Non-pigmented ciliary epithelial cell (primary cell): ENCODE results near the gene LYG1.
"Not testable (repeated sequence)": the region's sequence is repeated elsewhere in the genome, so short reads cannot be mapped to it uniquely, and the experiment has no call there.

Experiments used
- DNase-seq: peaks from one replicate; pipeline ENCODE4 v3.0.0-alpha.2; 2010; ENCODE audit warnings: low read depth

LYG1 gene

DNA sequence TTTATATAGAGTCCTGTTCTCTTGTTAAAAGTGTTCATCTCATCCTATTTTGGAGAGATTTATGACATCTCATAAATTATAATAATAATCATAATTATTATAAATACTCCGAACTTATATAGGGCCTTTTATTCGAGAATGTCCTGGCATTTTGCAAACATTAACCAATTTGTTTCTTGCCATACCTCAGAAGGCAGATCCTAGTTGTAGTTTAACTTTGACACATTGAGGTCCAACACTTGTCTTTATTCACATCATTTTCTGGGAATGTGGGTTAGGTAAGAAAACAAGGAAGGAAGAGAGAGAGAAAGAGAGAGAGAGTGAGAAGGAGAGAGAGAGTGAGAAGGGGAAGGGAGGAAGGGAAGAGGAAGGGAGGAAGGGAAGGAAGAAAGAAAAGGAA lies at the start of gene LYG1:
Gene LYG1 (minus strand): TSS at position 101 of the 400 bp plus-strand sequence. CDS start 5,527 bp downstream, outside the sequence.
- not testable (repeated sequence) for DNase-seq

DNA sequence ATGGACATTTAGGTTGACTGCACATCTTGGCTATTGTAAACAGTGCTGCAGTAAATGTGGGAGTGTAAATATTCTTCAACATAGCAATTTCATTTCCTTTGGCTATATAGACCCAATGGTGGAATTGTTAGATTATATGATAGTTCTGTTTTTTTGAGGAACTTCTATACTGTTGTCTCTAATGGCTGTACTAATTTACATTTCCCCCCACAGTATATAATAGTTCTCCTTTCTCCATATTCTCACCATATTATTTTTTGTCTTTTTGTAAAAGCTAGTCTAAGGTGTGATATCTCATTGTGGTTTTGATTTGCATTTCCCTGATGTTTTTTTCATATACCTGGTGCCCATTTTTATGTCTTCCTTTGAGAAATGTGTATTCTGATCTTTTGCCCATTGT lies 49.2 kb upstream of the LYG1 start:
- DNase-seq = no peak

DNA sequence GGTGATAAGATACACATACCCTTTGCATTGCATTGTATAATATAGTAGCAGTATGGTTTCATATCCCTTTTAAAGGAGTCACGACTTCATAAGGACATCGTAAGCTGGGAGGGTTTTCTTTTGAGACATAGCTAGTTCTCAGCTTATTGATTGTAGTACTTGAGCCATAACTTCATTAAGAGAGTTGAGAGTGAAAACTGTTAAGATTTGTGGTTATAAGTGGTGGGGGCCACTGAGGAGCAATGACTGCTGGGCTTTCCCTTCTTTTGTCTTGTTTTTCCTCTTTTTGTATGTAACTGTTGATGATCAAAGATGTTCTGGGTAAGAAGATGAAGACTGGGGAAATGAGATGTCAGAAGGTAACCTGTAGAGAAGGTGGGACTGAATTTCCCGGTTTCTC lies 47.2 kb upstream of the LYG1 start:
- no peak for DNase-seq

DNA sequence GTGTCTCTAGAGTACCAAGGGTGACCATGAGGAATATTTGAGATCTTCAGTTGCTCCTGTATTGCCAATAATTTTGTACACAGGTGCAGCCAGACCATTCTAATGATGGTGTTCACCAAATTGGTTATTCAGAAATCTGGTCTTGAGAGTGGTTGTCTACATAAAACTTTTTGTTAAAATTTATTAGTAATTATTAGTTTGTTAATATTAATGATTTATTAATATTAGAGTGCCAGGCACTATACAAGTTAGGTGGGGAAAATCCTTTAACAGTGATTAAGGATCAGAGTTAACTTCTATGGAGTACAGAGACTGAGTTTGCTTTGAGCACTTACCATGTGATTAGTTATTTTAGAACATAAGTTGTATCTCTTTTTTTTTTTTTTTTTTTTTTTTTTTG lies 45.2 kb upstream of the LYG1 start:
- DNase-seq = no peak

DNA sequence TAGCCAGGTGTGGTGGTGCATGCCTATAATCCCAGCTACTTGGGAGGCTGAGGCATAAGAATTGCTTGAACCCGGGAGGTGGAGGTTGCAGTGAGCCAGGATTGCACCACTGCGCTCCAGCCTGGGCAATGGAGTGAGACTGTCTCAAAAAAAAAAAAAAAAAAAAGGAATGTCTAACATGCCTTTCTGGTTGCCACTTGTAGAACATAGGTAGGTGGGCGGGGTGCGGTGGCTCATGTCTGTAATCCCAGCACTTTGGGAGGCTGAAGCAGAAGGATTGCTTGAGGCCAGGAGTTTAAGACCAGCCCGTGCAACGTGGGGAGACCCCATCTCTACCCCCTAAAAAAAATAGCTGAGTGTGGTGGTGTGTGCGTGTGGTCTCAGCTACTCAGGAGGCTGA lies 44.4 kb upstream of the LYG1 start:
- DNase-seq = not testable (repeated sequence)

DNA sequence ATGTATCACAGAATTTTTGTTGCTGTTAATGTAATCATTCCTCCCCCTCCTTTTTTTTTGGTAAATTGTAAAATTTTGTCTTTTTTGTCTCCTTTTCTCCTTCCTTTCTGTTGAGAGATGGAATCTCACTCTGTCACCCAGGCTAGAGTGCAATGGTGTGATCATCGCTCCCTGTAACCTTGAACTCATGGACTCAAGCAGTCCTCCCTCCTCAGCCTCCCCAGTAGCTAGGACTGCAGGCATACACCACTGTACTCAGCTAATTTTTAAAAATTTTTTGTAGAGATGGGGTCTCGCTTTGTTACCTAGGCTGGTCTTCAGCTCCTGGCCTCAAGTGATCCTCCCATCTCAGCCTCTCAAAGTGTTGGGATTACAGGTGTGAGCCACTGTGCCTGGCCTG lies 41.5 kb upstream of the LYG1 start:
- no peak for DNase-seq

GRCh38 chr2:99340669-99341236 lies 39.8 kb upstream of the LYG1 start:
- DNase-seq = no peak

GRCh38 chr2:99338029-99338585 lies 37.1 kb upstream of the LYG1 start:
- no peak for DNase-seq

- peak; percentile 83 for DNase-seq
Observed at GRCh38 chr2:99337113-99338028, 36.4 kb upstream of the LYG1 start, which contains the start of gene EIF5B. EIF5B (plus strand) TSS chr2:99337389; CDS start chr2:99337555, 166 bp downstream.

- DNase-seq = no peak
Observed at GRCh38 chr2:99336804-99337112, 35.8 kb upstream of the LYG1 start.

DNA sequence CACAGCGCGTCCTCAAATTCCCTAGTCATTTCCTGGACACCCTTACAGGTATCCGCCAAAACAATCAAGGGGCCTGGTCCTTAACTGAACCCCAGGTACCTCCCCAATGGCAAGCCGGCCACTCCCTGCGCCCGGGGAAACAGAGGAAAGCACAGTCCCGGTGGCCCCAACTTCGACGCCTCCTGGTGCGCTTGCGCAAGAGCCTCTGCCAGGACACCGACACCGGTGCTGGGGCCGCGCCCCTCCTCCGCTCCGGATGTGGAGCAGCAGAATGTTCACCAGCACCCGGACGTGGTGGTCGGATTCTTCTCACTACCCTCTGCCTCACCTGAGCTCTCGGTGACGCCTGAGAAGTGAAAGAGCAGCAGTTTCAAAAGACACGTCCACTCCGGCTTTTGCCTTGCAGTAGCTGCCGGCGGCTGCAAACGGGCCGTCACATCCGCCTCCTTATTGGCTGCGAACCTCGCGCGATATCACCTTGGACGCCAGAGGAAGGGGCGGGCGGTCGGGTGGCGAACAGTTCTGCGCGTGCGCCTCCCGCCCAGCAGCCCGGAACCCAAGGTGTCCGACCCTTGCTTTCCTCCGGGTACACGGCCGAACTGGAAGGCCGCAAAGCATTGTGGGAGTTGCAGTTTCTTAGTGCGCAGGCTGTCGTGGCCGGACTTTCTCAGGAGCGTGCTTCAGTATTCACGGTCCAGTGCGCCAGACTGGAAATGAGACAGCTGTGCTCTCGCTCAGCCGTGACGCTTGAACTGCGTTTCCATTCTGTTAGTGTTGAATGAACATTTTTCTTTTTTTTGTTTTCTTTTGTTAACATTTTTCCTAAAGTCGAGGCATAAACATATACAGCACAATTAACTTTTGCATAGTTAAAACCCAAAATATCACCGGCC lies 35.2 kb upstream of the LYG1 start, which contains the start of gene TXNDC9:
Gene TXNDC9 (minus strand): TSS at position 423 of the 893 bp plus-strand sequence. CDS start 3,123 bp downstream, outside the sequence.
- DNase-seq = peak; percentile 98

GRCh38 chr2:99325384-99325783 lies 24.4 kb upstream of the LYG1 start:
- DNase-seq = no peak

DNA sequence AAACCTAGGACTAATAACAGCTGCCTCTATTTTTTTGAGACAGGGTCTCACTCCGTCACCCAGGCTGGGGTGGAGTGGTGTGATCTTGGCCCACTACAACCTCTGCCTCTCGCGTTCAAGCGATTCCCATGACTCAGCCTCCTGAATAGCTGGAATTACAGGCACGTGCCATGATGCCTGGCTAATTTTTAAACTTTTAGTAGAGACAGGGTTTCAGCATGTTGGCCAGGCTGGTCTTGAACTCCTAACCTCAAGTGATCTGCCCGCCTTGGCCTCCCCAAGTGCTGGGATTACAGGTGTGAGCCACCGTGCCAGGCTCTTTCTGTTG lies 16.8 kb upstream of the LYG1 start:
- not testable (repeated sequence) for DNase-seq

DNA sequence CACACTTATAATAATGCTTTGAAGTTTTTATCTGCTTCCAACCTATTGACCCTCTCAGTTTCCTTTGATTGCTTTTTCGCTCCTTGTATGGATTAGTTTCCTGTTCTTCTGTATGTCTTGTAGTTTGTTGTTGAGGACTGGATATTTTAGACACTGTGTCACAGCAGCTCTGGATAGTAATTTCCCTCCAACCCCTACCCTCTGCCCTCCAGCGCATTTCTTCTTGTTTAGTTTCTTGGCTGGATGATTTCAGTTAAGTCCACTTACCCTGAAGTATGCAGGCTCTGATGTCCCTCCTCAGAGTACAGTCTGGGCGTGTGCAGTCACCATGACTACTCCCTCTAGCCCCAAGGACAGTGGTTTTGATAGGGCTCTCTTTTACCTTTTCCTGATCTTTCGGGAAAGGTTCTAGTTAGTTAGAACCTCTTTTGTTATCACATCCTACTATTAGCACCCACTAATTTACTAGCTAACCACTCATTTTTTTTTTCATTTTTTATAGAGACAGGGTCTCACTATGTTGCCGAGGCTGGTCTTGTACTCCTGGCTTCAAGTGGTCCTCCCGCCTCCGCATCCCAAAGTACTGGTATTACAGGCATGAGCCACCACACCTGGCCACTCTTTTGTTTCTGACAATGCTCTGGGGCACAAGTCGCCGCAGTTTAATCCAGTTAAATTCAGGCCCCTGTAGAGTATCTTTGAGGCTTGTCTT lies 16.3 kb upstream of the LYG1 start:
- no peak for DNase-seq

- no peak for DNase-seq
Observed at GRCh38 chr2:99299580-99299979, 1.4 kb downstream of the LYG1 start.

- DNase-seq = no peak
Observed at GRCh38 chr2:99297994-99298393, 3.0 kb downstream of the LYG1 start.

GRCh38 chr2:99285526-99285925 lies 15.5 kb downstream of the LYG1 start:
- DNase-seq = no peak

- no peak for DNase-seq
Observed at GRCh38 chr2:99279969-99280695, 20.9 kb downstream of the LYG1 start.

GRCh38 chr2:99278793-99279291 lies 22.2 kb downstream of the LYG1 start:
- DNase-seq = peak; percentile 71

DNA sequence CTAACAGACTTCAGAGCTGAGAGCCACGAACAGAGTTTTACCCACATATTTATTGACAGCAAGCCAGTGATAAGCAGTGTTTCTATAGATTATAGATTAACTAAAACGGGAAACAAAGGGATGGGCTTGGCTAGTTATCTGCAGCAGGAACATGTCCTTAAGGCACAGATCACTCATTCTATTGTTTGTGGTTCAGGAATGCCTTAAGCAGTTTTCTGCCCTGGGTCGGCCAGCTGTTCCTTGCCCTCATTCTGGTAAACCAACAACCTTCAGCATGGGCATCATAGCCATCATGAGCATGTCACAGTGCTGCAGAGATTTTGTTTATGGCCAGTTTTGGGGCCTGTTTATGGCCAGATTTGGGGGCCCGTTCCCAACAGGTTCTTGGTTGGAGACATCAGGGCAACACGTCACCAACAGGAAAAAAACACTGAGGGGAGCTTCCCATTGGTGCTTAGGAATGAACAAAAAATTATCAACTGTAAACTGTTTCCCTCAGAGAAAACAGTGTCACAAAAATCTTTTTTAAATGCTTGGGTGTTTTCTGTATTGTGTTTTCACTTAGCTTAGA lies 22.7 kb downstream of the LYG1 start:
- DNase-seq = not testable (repeated sequence)
